Neural crest cell (in vitro differentiated cells): Measurements from ENCODE around the gene SRRM5. TPM values are rescaled to one million over a fixed set of nuclear protein-coding genes. Genes with fewer than 3 reads are reported as not detected.

Experiments used
- DNase-seq: peaks from one replicate; pipeline ENCODE4 v3.0.0; 2021; ENCODE audit warnings: low read depth, mixed read lengths, low spot score
- H3K27ac Mint-ChIP-seq: one replicate; pipeline ENCODE4 v1.8.0; 2021; ENCODE audit warnings: mild to moderate bottlenecking, mixed read lengths; ENCODE audit not compliant: unreplicated experiment
- H3K27me3 Mint-ChIP-seq: 2 replicates; pipeline ENCODE4 v1.8.0; 2021; ENCODE audit warnings: low read depth, mild to moderate bottlenecking, mixed read lengths
- H3K36me3 Mint-ChIP-seq: 2 replicates; pipeline ENCODE4 v1.8.0; 2021; ENCODE audit warnings: low read depth, mild to moderate bottlenecking, mixed read lengths
- H3K4me1 Mint-ChIP-seq: 2 replicates; pipeline ENCODE4 v1.8.0; 2021; ENCODE audit warnings: mixed read lengths
- H3K4me3 Mint-ChIP-seq: one replicate; pipeline ENCODE4 v1.8.0; 2021; ENCODE audit warnings: mild to moderate bottlenecking, mixed read lengths
- H3K9me3 Mint-ChIP-seq: 2 replicates; pipeline ENCODE4 v1.8.0; 2021; ENCODE audit warnings: mixed read lengths
- CTCF ChIP-seq: fragments of 200-600 bp; sonication (generic); conservative IDR thresholded peaks from 2 replicates; pipeline ENCODE4 v1.5.0; 2021; ENCODE audit warnings: antibody characterized with exemption, mild to moderate bottlenecking
- total RNA-seq: library from RNA; stranded (reverse); gene quantifications from 2 replicates; pipeline ENCODE4 v1.2.1, GENCODE V29; 2021

Gene SRRM5
- total RNA-seq, 1 donor from 2014 or later, result 0.51 TPM

GRCh38 chr19:43575955-43576878 lies 35.7 kb upstream of the SRRM5 start:
- peak overlapping the region; percentile 69 for H3K4me3 Mint-ChIP-seq
- no peaks in the 10 kb centered on the region for H3K36me3 Mint-ChIP-seq
- DNase-seq, result no peak
- no peaks in the 10 kb centered on the region for H3K27me3 Mint-ChIP-seq
- no peaks in the 10 kb centered on the region for H3K9me3 Mint-ChIP-seq
- peak overlapping the region; percentile 97 for H3K27ac Mint-ChIP-seq
- TF ChIP-seq CTCF, result no peak
- H3K4me1 Mint-ChIP-seq, result peaks cover 59% of the 10 kb centered on the region

GRCh38 chr19:43578787-43579186 lies 33.1 kb upstream of the SRRM5 start:
- peak overlapping the region; percentile 80 for H3K4me3 Mint-ChIP-seq
- H3K9me3 Mint-ChIP-seq, result no peaks in the 10 kb centered on the region
- no peak for TF ChIP-seq CTCF
- no peak for DNase-seq
- no peak overlapping the region for H3K27ac Mint-ChIP-seq
- no peaks in the 10 kb centered on the region for H3K36me3 Mint-ChIP-seq
- no peaks in the 10 kb centered on the region for H3K27me3 Mint-ChIP-seq
- H3K4me1 Mint-ChIP-seq, result peaks cover 59% of the 10 kb centered on the region

- H3K27ac Mint-ChIP-seq, result peak overlapping the region; percentile 95
- H3K4me3 Mint-ChIP-seq, result peak overlapping the region; percentile 96
- no peak for TF ChIP-seq CTCF
Measured at GRCh38 chr19:43581467-43581866, 30.4 kb upstream of the SRRM5 start.

GRCh38 chr19:43582495-43582894 lies 29.4 kb upstream of the SRRM5 start:
- peak overlapping the region; percentile 74 for H3K4me3 Mint-ChIP-seq
- DNase-seq, result no peak
- no peak for TF ChIP-seq CTCF
- H3K36me3 Mint-ChIP-seq, result peaks cover 5% of the 10 kb centered on the region
- H3K4me1 Mint-ChIP-seq, result peaks cover 40% of the 10 kb centered on the region
- no peak overlapping the region for H3K27ac Mint-ChIP-seq
- H3K27me3 Mint-ChIP-seq, result no peaks in the 10 kb centered on the region
- H3K9me3 Mint-ChIP-seq, result no peaks in the 10 kb centered on the region

More at GRCh38 chr19:43581467-43581866, 30.4 kb upstream of the SRRM5 start:
- Mint-ChIP-seq H3K9me3 (no peaks in the 10 kb centered on the region), H3K4me1 (peaks cover 49% of the 10 kb centered on the region), H3K36me3 (peaks cover 3% of the 10 kb centered on the region), H3K27me3 (no peaks in the 10 kb centered on the region)
- DNase-seq, result no peak

GRCh38 chr19:43584484-43584883 lies 27.4 kb upstream of the SRRM5 start:
- H3K4me3 Mint-ChIP-seq, result peak overlapping the region; percentile 25
- no peaks in the 10 kb centered on the region for H3K9me3 Mint-ChIP-seq
- no peak for DNase-seq
- H3K36me3 Mint-ChIP-seq, result peaks cover 8% of the 10 kb centered on the region
- peak overlapping the region; percentile 91 for H3K27ac Mint-ChIP-seq
- H3K4me1 Mint-ChIP-seq, result peaks cover 32% of the 10 kb centered on the region
- no peaks in the 10 kb centered on the region for H3K27me3 Mint-ChIP-seq
- no peak for TF ChIP-seq CTCF
